IMR-90 (cell line): ENCODE measurements around the gene ABCF3.

Source experiments
- BHLHE40 ChIP-seq: fragments of 150-350 bp; IDR thresholded peaks from 2 replicates; pipeline ENCODE4 v1.6.1; 2016; ENCODE audit warnings: mild to moderate bottlenecking, low read depth, low read length
- CHD1 ChIP-seq: IDR thresholded peaks from 2 replicates; pipeline ENCODE4 v1.6.1; 2012; ENCODE audit warnings: low read depth, low read length, improper control_type of control experiment
- CTCF ChIP-seq: conservative IDR thresholded peaks from 2 replicates; pipeline ENCODE4 v1.5.1; 2012; ENCODE audit warnings: mild to moderate bottlenecking, low read depth, low read length, improper control_type of control experiment
- ELK1 ChIP-seq: fragments of 150-350 bp; IDR thresholded peaks from 2 replicates; pipeline ENCODE4 v1.6.1; 2016; ENCODE audit warnings: low read depth, mild to moderate bottlenecking, low read length, moderate library complexity, borderline replicate concordance
- MAFK ChIP-seq: IDR thresholded peaks from 2 replicates; pipeline ENCODE4 v1.6.1; 2012; ENCODE audit warnings: low read depth, low read length, improper control_type of control experiment
- MAZ ChIP-seq: IDR thresholded peaks from 2 replicates; pipeline ENCODE4 v1.6.1; 2012; ENCODE audit warnings: low read depth, mild to moderate bottlenecking, low read length, improper control_type of control experiment, moderate library complexity, borderline replicate concordance
- MXI1 ChIP-seq: IDR thresholded peaks from 2 replicates; pipeline ENCODE4 v1.6.1; 2012; ENCODE audit warnings: low read depth, mild to moderate bottlenecking, low read length, moderate library complexity, borderline replicate concordance
- NFE2L2 ChIP-seq: fragments of 150-350 bp; IDR thresholded peaks from 2 replicates; pipeline ENCODE4 v1.6.1; 2016; ENCODE audit warnings: low read depth, mild to moderate bottlenecking, low read length
- POLR2A ChIP-seq: IDR thresholded peaks from 2 replicates; pipeline ENCODE4 v1.6.1; 2012; ENCODE audit warnings: mild to moderate bottlenecking, low read depth, low read length
- RAD21 ChIP-seq: IDR thresholded peaks from 2 replicates; pipeline ENCODE4 v1.6.1; 2012; ENCODE audit warnings: low read length, improper control_type of control experiment
- RCOR1 ChIP-seq: IDR thresholded peaks from 2 replicates; pipeline ENCODE4 v1.6.1; 2012; ENCODE audit warnings: mild to moderate bottlenecking, low read length, improper control_type of control experiment; ENCODE audit not compliant: insufficient replicate concordance
- RFX5 ChIP-seq: IDR thresholded peaks from 2 replicates; pipeline ENCODE4 v1.8.0; 2012; ENCODE audit warnings: low read depth, mild to moderate bottlenecking, low read length, moderate library complexity
- SMC3 ChIP-seq: fragments of 150-350 bp; IDR thresholded peaks from 2 replicates; pipeline ENCODE4 v1.6.1; 2016; ENCODE audit warnings: low read depth, mild to moderate bottlenecking, antibody characterized with exemption, low read length, moderate library complexity
- USF2 ChIP-seq: fragments of 150-350 bp; IDR thresholded peaks from 2 replicates; pipeline ENCODE4 v1.6.1; 2017; ENCODE audit warnings: mild to moderate bottlenecking, antibody characterized with exemption, low read length, low read depth

- no peak for TF ChIP-seq POLR2A
- TF ChIP-seq MXI1 = no peak
- no peak for TF ChIP-seq CTCF
- TF ChIP-seq BHLHE40 = no peak
- TF ChIP-seq RFX5 = no peak
- no peak for TF ChIP-seq SMC3
- no peak for TF ChIP-seq RCOR1
- TF ChIP-seq RAD21 = no peak
- no peak for TF ChIP-seq USF2
- no peak for TF ChIP-seq MAFK
- TF ChIP-seq NFE2L2 = no peak
- TF ChIP-seq ELK1 = no peak
- no peak for TF ChIP-seq MAZ
- TF ChIP-seq CHD1 = no peak
These were observed 10.5 kb upstream of the ABCF3 start for GRCh38 chr3:184175506-184175905.
